WTC11 (cell line): ENCODE results near the gene AGPAT3. TPM values are rescaled to one million over a fixed set of nuclear protein-coding genes. Genes with fewer than 3 reads are reported as not detected.

Source experiments
- ATAC-seq: fragments of 200-7000 bp; cut with Tn5 transposase; 2 replicates; pipeline ENCODE4 v1.10.0; 2021; ENCODE audit warnings: mild to moderate bottlenecking, moderate library complexity
- CTCF ChIA-PET: fragments of 300-600 bp; sonication (Branson Sonifier 250); formaldehyde crosslinking; loops from one replicate; lab custom pipeline; 2021; ENCODE audit warnings: antibody characterized with exemption; lab: Charles Lee
- POLR2A ChIA-PET: fragments of 350-600 bp; sonication (Branson Sonifier 250); formaldehyde crosslinking; loops from one replicate; lab custom pipeline; 2021; ENCODE audit warnings: antibody characterized with exemption; lab: Charles Lee
- DNase-seq: peaks from one replicate; pipeline ENCODE4 v3.0.0; 2021; ENCODE audit warnings: low spot score
- H3K27ac Mint-ChIP-seq: 2 replicates; pipeline ENCODE4 v1.8.0; 2021; ENCODE audit warnings: mixed read lengths
- H3K27me3 Mint-ChIP-seq: 2 replicates; pipeline ENCODE4 v1.8.0; 2021; ENCODE audit warnings: low read depth, mild to moderate bottlenecking, moderate library complexity, mixed read lengths
- H3K36me3 Mint-ChIP-seq: 2 replicates; pipeline ENCODE4 v1.8.0; 2021; ENCODE audit warnings: mixed read lengths
- H3K4me1 Mint-ChIP-seq: 2 replicates; pipeline ENCODE4 v1.8.0; 2022; ENCODE audit warnings: mixed read lengths
- H3K4me3 Mint-ChIP-seq: 2 replicates; pipeline ENCODE4 v1.8.0; 2021; ENCODE audit warnings: mild to moderate bottlenecking, moderate library complexity, mixed read lengths
- H3K9me3 Mint-ChIP-seq: 2 replicates; pipeline ENCODE4 v1.8.0; 2021; ENCODE audit warnings: mixed read lengths
- ATF6 ChIP-seq: sonication (generic); formaldehyde crosslinking; IDR thresholded peaks from 2 replicates; pipeline ENCODE4 v1.8.1; 2023; ENCODE audit warnings: mild to moderate bottlenecking, missing genetic modification reagents
- CREB1 ChIP-seq: sonication (generic); formaldehyde crosslinking; IDR thresholded peaks from 2 replicates; pipeline ENCODE4 v1.8.0; 2023; ENCODE audit warnings: mild to moderate bottlenecking, missing genetic modification reagents
- ESRRA ChIP-seq: sonication (generic); formaldehyde crosslinking; IDR thresholded peaks from 2 replicates; pipeline ENCODE4 v1.8.1; 2022; ENCODE audit warnings: mild to moderate bottlenecking, missing genetic modification reagents, borderline replicate concordance
- GABPB1 ChIP-seq: sonication (generic); formaldehyde crosslinking; IDR thresholded peaks from 2 replicates; pipeline ENCODE4 v1.8.1; 2023; ENCODE audit warnings: mild to moderate bottlenecking, missing genetic modification reagents
- MAX ChIP-seq: sonication (generic); formaldehyde crosslinking; IDR thresholded peaks from 2 replicates; pipeline ENCODE4 v1.8.0; 2022; ENCODE audit warnings: mild to moderate bottlenecking, missing genetic modification reagents
- NR1H2 ChIP-seq: sonication (generic); formaldehyde crosslinking; IDR thresholded peaks from 2 replicates; pipeline ENCODE4 v1.9.0; 2021; ENCODE audit warnings: mild to moderate bottlenecking, moderate library complexity, missing genetic modification reagents
- PRRX2 ChIP-seq: fragments of 250-450 bp; sonication (Bioruptor Pico); IDR thresholded peaks from 2 replicates; pipeline ENCODE4 v1.8.0; 2021; ENCODE audit warnings: mild to moderate bottlenecking
- RELA ChIP-seq: sonication (generic); formaldehyde crosslinking; IDR thresholded peaks from 2 replicates; pipeline ENCODE4 v1.8.1; 2022; ENCODE audit warnings: missing genetic modification reagents, mild to moderate bottlenecking, borderline replicate concordance
- USF2 ChIP-seq: sonication (generic); formaldehyde crosslinking; IDR thresholded peaks from 2 replicates; pipeline ENCODE4 v1.8.1; 2023; ENCODE audit warnings: mild to moderate bottlenecking, missing genetic modification reagents, moderate library complexity
- ZBTB21 ChIP-seq: sonication (generic); formaldehyde crosslinking; IDR thresholded peaks from 2 replicates; pipeline ENCODE4 v1.8.1; 2023; ENCODE audit warnings: mild to moderate bottlenecking, missing genetic modification reagents, borderline replicate concordance
- ZNF138 ChIP-seq: sonication (generic); formaldehyde crosslinking; conservative IDR thresholded peaks from 2 replicates; pipeline ENCODE4 v1.8.1; 2022; ENCODE audit warnings: mild to moderate bottlenecking, moderate library complexity, missing genetic modification reagents
- ZNF396 ChIP-seq: fragments of 250-450 bp; sonication (Bioruptor Pico); IDR thresholded peaks from 2 replicates; pipeline ENCODE4 v1.8.0; 2021; ENCODE audit warnings: mild to moderate bottlenecking, moderate library complexity, borderline replicate concordance
- total RNA-seq: library from RNA; stranded (reverse); gene quantifications from 3 replicates; pipeline ENCODE4 v1.2.3, GENCODE V29; 2021
- TF ChIP-seq, protein P1 (sequence below): sonication (generic); formaldehyde crosslinking; IDR thresholded peaks from 2 replicates; pipeline ENCODE4 v1.8.0; 2022; ENCODE audit warnings: mild to moderate bottlenecking, missing genetic modification reagents
- TF ChIP-seq, protein P2 (sequence below): fragments of 250-450 bp; sonication (Bioruptor Pico); conservative IDR thresholded peaks from 2 replicates; pipeline ENCODE4 v1.9.0; 2021; ENCODE audit warnings: mild to moderate bottlenecking
- TF ChIP-seq, protein P3 (sequence below): sonication (generic); formaldehyde crosslinking; IDR thresholded peaks from 2 replicates; pipeline ENCODE4 v1.8.1; 2023; ENCODE audit warnings: mild to moderate bottlenecking, moderate library complexity, missing genetic modification reagents

The AGPAT3 gene
- total RNA-seq, 1 experiment from 2014 or later: 5.6 TPM

- CTCF ChIA-PET: interaction anchor here (0.6 to 2.0 kb wide), 4 partner anchors 9 to 47 kb away, joined by 3 to 10 read pairs (median 6); no protein-coding TSS in a partner anchor
- no peak for DNase-seq
- ATAC-seq: no peak
Measured at GRCh38 chr21:43930074-43930847, 65.2 kb downstream of the AGPAT3 start.

GRCh38 chr21:43930848-43931375, 65.9 kb downstream of the AGPAT3 start:
- ChIA-PET CTCF (interaction anchor here (0.9 to 2.0 kb wide), 3 partner anchors 8 to 24 kb away, joined by 3 to 10 read pairs (median 8); no protein-coding TSS in a partner anchor), POLR2A (no interaction called here)
- Mint-ChIP-seq H3K9me3 (no peaks in the 10 kb centered on the region), H3K27ac (no peak overlapping the region), H3K4me1 (peaks cover 8% of the 10 kb centered on the region), H3K36me3 (no peaks in the 10 kb centered on the region), H3K27me3 (no peaks in the 10 kb centered on the region), H3K4me3 (no peak overlapping the region)
- TF ChIP-seq ZNF138: no peak
- TF ChIP-seq, protein P1, sequence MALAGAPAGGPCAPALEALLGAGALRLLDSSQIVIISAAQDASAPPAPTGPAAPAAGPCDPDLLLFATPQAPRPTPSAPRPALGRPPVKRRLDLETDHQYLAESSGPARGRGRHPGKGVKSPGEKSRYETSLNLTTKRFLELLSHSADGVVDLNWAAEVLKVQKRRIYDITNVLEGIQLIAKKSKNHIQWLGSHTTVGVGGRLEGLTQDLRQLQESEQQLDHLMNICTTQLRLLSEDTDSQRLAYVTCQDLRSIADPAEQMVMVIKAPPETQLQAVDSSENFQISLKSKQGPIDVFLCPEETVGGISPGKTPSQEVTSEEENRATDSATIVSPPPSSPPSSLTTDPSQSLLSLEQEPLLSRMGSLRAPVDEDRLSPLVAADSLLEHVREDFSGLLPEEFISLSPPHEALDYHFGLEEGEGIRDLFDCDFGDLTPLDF: no peak
- ATAC-seq: no peak
- DNase-seq: no peak

More at GRCh38 chr21:43930074-43930847, 65.2 kb downstream of the AGPAT3 start:
- no peak overlapping the region for H3K4me3 Mint-ChIP-seq
- H3K27ac Mint-ChIP-seq: peak overlapping the region; percentile 79; the same call in 1 of the 2 replicates
- H3K4me1 Mint-ChIP-seq: peaks cover 14% of the 10 kb centered on the region
- no peaks in the 10 kb centered on the region for H3K36me3 Mint-ChIP-seq
- POLR2A ChIA-PET: no interaction called here
- TF ChIP-seq ZBTB21 (no peak), USF2 (no peak), ATF6 (CRISPR knock-in tag) (no peak), PRRX2 (no peak), ZNF396 (no peak), RELA (no peak), ESRRA (CRISPR knock-in tag) (no peak), MAX (CRISPR knock-in tag) (no peak), CREB1 (CRISPR knock-in tag) (no peak), GABPB1 (CRISPR knock-in tag) (no peak), NR1H2 (CRISPR knock-in tag) (no peak)
- TF ChIP-seq, protein P2, sequence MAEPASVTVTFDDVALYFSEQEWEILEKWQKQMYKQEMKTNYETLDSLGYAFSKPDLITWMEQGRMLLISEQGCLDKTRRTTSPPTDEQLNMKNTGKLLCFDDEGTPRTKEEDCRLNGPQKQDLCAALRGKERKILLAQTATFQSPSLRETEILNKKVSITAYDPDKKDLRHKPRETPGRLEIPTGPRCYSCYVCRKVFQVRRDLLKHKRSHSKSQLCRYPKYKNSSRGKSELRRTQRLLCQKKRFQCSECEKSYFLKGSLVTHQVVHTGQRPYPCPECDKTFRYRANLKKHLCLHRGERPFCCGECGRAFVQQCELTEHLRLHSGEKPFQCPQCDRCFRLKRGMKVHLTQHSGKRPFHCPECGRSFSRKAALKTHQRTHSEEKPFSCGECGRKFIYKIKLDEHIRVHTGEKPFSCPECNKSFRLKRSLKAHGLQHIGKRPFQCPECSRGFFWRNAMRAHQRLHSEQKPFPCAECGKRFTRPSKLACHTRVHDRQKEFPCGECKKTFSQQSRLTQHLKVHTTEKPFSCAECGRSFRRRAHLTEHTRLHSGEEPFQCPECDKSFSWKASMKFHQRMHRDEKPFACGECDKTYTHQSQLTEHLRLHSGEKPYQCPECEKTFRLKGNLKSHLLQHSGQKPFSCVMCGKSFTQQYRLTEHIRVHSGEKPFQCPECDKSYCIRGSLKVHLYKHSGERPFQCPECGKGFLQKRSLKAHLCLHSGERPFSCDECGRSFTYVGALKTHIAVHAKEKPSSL (CRISPR knock-in tag): no peak
- TF ChIP-seq, protein P3, sequence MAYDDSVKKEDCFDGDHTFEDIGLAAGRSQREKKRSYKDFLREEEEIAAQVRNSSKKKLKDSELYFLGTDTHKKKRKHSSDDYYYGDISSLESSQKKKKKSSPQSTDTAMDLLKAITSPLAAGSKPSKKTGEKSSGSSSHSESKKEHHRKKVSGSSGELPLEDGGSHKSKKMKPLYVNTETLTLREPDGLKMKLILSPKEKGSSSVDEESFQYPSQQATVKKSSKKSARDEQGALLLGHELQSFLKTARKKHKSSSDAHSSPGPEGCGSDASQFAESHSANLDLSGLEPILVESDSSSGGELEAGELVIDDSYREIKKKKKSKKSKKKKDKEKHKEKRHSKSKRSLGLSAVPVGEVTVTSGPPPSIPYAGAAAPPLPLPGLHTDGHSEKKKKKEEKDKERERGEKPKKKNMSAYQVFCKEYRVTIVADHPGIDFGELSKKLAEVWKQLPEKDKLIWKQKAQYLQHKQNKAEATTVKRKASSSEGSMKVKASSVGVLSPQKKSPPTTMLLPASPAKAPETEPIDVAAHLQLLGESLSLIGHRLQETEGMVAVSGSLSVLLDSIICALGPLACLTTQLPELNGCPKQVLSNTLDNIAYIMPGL (CRISPR knock-in tag): no peak
- H3K27me3 Mint-ChIP-seq: no peaks in the 10 kb centered on the region
- no peaks in the 10 kb centered on the region for H3K9me3 Mint-ChIP-seq
